ENCODE measurements around the gene LPGAT1.

DNA sequence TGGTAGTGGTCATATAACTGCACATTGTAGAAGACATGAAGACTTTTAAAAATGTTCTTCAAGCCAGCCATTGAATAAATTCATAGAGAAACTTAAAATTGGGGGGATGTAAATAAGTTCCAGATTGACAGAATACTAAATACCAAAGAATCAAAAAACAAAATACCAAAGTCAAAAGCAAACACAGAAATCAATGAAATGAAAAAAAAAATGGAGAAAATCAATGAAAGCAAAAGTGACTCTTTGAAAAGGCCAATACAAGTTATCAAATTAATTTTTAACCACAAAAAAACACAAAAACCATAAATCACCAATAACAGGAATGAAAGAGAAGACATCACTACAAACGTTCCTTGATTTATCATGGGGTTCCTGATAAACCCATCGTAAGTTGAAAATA lies 25.6 kb downstream of the LPGAT1 start:
- TF ChIP-seq, protein P1, sequence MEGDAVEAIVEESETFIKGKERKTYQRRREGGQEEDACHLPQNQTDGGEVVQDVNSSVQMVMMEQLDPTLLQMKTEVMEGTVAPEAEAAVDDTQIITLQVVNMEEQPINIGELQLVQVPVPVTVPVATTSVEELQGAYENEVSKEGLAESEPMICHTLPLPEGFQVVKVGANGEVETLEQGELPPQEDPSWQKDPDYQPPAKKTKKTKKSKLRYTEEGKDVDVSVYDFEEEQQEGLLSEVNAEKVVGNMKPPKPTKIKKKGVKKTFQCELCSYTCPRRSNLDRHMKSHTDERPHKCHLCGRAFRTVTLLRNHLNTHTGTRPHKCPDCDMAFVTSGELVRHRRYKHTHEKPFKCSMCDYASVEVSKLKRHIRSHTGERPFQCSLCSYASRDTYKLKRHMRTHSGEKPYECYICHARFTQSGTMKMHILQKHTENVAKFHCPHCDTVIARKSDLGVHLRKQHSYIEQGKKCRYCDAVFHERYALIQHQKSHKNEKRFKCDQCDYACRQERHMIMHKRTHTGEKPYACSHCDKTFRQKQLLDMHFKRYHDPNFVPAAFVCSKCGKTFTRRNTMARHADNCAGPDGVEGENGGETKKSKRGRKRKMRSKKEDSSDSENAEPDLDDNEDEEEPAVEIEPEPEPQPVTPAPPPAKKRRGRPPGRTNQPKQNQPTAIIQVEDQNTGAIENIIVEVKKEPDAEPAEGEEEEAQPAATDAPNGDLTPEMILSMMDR (IDR thresholded peaks at IDR 0.05) = no peak
- TF ChIP-seq POLR2A (IDR thresholded peaks at IDR 0.05) (no peak), EP300 (IDR thresholded peaks at IDR 0.05) (no peak)
